WTC11 (cell line): ENCODE data around the gene GJC1. TPM values are rescaled to one million over a fixed set of nuclear protein-coding genes. Genes with fewer than 3 reads are reported as not detected.

Source experiments
- ATAC-seq: fragments of 200-7000 bp; cut with Tn5 transposase; 2 replicates; pipeline ENCODE4 v1.10.0; 2021; ENCODE audit warnings: mild to moderate bottlenecking, moderate library complexity
- CTCF ChIA-PET: fragments of 300-600 bp; sonication (Branson Sonifier 250); formaldehyde crosslinking; loops from one replicate; lab custom pipeline; 2021; ENCODE audit warnings: antibody characterized with exemption; lab: Charles Lee
- POLR2A ChIA-PET: fragments of 350-600 bp; sonication (Branson Sonifier 250); formaldehyde crosslinking; loops from one replicate; lab custom pipeline; 2021; ENCODE audit warnings: antibody characterized with exemption; lab: Charles Lee
- DNase-seq: peaks from one replicate; pipeline ENCODE4 v3.0.0; 2021; ENCODE audit warnings: low spot score
- H3K27ac Mint-ChIP-seq: 2 replicates; pipeline ENCODE4 v1.8.0; 2021; ENCODE audit warnings: mixed read lengths
- H3K27me3 Mint-ChIP-seq: 2 replicates; pipeline ENCODE4 v1.8.0; 2021; ENCODE audit warnings: low read depth, mild to moderate bottlenecking, moderate library complexity, mixed read lengths
- H3K36me3 Mint-ChIP-seq: 2 replicates; pipeline ENCODE4 v1.8.0; 2021; ENCODE audit warnings: mixed read lengths
- H3K4me1 Mint-ChIP-seq: 2 replicates; pipeline ENCODE4 v1.8.0; 2022; ENCODE audit warnings: mixed read lengths
- H3K4me3 Mint-ChIP-seq: 2 replicates; pipeline ENCODE4 v1.8.0; 2021; ENCODE audit warnings: mild to moderate bottlenecking, moderate library complexity, mixed read lengths
- H3K9me3 Mint-ChIP-seq: 2 replicates; pipeline ENCODE4 v1.8.0; 2021; ENCODE audit warnings: mixed read lengths
- ATF2 ChIP-seq: sonication (generic); formaldehyde crosslinking; IDR thresholded peaks from 2 replicates; pipeline ENCODE4 v1.8.1; 2022; ENCODE audit warnings: low read depth, missing genetic modification reagents, borderline replicate concordance
- CREM ChIP-seq: sonication (generic); formaldehyde crosslinking; IDR thresholded peaks from 2 replicates; pipeline ENCODE4 v1.8.1; 2022; ENCODE audit warnings: mild to moderate bottlenecking, missing genetic modification reagents, moderate library complexity
- E2F1 ChIP-seq: sonication (generic); formaldehyde crosslinking; IDR thresholded peaks from 2 replicates; pipeline ENCODE4 v1.8.0; 2022; ENCODE audit warnings: mild to moderate bottlenecking, missing genetic modification reagents
- FOXK1 ChIP-seq: sonication (generic); formaldehyde crosslinking; IDR thresholded peaks from 2 replicates; pipeline ENCODE4 v1.8.0; 2022; ENCODE audit warnings: mild to moderate bottlenecking, moderate library complexity, missing genetic modification reagents
- MAX ChIP-seq: sonication (generic); formaldehyde crosslinking; IDR thresholded peaks from 2 replicates; pipeline ENCODE4 v1.8.0; 2022; ENCODE audit warnings: mild to moderate bottlenecking, missing genetic modification reagents
- MLX ChIP-seq: sonication (generic); formaldehyde crosslinking; IDR thresholded peaks from 2 replicates; pipeline ENCODE4 v1.8.1; 2023; ENCODE audit warnings: mild to moderate bottlenecking, missing genetic modification reagents, moderate library complexity
- MYBL2 ChIP-seq: sonication (generic); formaldehyde crosslinking; IDR thresholded peaks from 2 replicates; pipeline ENCODE4 v1.8.1; 2023; ENCODE audit warnings: mild to moderate bottlenecking, moderate library complexity, missing genetic modification reagents
- NR2C2 ChIP-seq: sonication (generic); formaldehyde crosslinking; IDR thresholded peaks from 2 replicates; pipeline ENCODE4 v1.8.0; 2022; ENCODE audit warnings: mild to moderate bottlenecking, missing genetic modification reagents
- RELA ChIP-seq: sonication (generic); formaldehyde crosslinking; IDR thresholded peaks from 2 replicates; pipeline ENCODE4 v1.8.1; 2022; ENCODE audit warnings: missing genetic modification reagents, mild to moderate bottlenecking, borderline replicate concordance
- SMAD4 ChIP-seq: sonication (generic); formaldehyde crosslinking; IDR thresholded peaks from 2 replicates; pipeline ENCODE4 v1.8.0; 2022; ENCODE audit warnings: mild to moderate bottlenecking, missing genetic modification reagents
- ZNF219 ChIP-seq: sonication (generic); formaldehyde crosslinking; IDR thresholded peaks from 2 replicates; pipeline ENCODE4 v1.8.0; 2023; ENCODE audit warnings: missing genetic modification reagents, mild to moderate bottlenecking, borderline replicate concordance
- ZNF232 ChIP-seq: sonication (generic); formaldehyde crosslinking; IDR thresholded peaks from 2 replicates; pipeline ENCODE4 v1.8.0; 2022; ENCODE audit warnings: mild to moderate bottlenecking, missing genetic modification reagents
- ZNF317 ChIP-seq: sonication (generic); formaldehyde crosslinking; IDR thresholded peaks from 2 replicates; pipeline ENCODE4 v1.8.1; 2023; ENCODE audit warnings: low read depth, mild to moderate bottlenecking, moderate library complexity, missing genetic modification reagents, borderline replicate concordance
- ZSCAN18 ChIP-seq: fragments of 250-450 bp; sonication (Bioruptor Pico); IDR thresholded peaks from 2 replicates; pipeline ENCODE4 v2.1.2; 2022; ENCODE audit warnings: mild to moderate bottlenecking, moderate library complexity
- total RNA-seq: library from RNA; stranded (reverse); gene quantifications from 3 replicates; pipeline ENCODE4 v1.2.3, GENCODE V29; 2021
- TF ChIP-seq, protein P1 (sequence below): sonication (generic); formaldehyde crosslinking; IDR thresholded peaks from 2 replicates; pipeline ENCODE4 v1.8.1; 2022; ENCODE audit warnings: mild to moderate bottlenecking, missing genetic modification reagents, moderate library complexity, borderline replicate concordance
- TF ChIP-seq, protein P2 (sequence below): sonication (generic); formaldehyde crosslinking; IDR thresholded peaks from 2 replicates; pipeline ENCODE4 v1.8.1; 2023; ENCODE audit warnings: mild to moderate bottlenecking, missing genetic modification reagents
- TF ChIP-seq, protein P3 (sequence below): sonication (generic); formaldehyde crosslinking; IDR thresholded peaks from 2 replicates; pipeline ENCODE4 v1.8.1; 2023; ENCODE audit warnings: mild to moderate bottlenecking, missing genetic modification reagents, moderate library complexity

Gene GJC1
- total RNA-seq, 1 experiment from 2014 or later = 104 TPM

DNA sequence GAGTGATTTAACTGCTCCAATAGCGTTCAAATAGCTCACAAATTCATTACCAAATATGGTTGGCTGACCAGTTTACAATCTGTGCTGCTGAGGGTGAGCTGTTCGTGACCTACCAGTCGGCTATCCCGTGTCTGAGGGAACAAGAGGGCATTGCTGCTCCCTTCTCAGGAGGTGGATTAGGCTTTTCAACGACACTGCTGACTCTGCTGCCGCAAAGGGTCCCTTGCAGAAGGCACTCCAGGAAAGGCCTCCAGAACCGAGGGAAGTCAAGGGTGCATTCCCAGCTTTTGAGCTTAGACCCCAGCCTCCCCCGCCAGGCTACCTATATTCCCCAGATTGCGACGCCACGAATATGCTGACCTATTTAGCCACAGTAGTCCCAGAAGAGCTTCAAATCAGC lies 32.3 kb downstream of the GJC1 start (continued):
- TF ChIP-seq, protein P1, sequence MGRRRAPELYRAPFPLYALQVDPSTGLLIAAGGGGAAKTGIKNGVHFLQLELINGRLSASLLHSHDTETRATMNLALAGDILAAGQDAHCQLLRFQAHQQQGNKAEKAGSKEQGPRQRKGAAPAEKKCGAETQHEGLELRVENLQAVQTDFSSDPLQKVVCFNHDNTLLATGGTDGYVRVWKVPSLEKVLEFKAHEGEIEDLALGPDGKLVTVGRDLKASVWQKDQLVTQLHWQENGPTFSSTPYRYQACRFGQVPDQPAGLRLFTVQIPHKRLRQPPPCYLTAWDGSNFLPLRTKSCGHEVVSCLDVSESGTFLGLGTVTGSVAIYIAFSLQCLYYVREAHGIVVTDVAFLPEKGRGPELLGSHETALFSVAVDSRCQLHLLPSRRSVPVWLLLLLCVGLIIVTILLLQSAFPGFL (CRISPR knock-in tag) = no peak
- TF ChIP-seq SMAD4 (no peak), FOXK1 (no peak), ZSCAN18 (no peak), MLX (no peak)

GRCh38 chr17:44796731-44797130 lies 33.4 kb downstream of the GJC1 start:
- Mint-ChIP-seq H3K36me3 (peaks cover 18% of the 10 kb centered on the region), H3K4me3 (no peak overlapping the region), H3K27me3 (no peaks in the 10 kb centered on the region), H3K27ac (peak overlapping the region; percentile 23; the same call in 1 of the 2 replicates), H3K4me1 (peaks cover 22% of the 10 kb centered on the region), H3K9me3 (no peaks in the 10 kb centered on the region)
- POLR2A ChIA-PET = no interaction called here
- ATAC-seq (no peak), DNase-seq (no peak)
- TF ChIP-seq RELA (no peak), ZNF232 (CRISPR knock-in tag) (no peak), CREM (CRISPR knock-in tag) (no peak), ATF2 (CRISPR knock-in tag) (no peak), NR2C2 (CRISPR knock-in tag) (no peak), MAX (CRISPR knock-in tag) (no peak), ZNF219 (CRISPR knock-in tag) (no peak)
- TF ChIP-seq, protein P2, sequence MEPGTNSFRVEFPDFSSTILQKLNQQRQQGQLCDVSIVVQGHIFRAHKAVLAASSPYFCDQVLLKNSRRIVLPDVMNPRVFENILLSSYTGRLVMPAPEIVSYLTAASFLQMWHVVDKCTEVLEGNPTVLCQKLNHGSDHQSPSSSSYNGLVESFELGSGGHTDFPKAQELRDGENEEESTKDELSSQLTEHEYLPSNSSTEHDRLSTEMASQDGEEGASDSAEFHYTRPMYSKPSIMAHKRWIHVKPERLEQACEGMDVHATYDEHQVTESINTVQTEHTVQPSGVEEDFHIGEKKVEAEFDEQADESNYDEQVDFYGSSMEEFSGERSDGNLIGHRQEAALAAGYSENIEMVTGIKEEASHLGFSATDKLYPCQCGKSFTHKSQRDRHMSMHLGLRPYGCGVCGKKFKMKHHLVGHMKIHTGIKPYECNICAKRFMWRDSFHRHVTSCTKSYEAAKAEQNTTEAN = no peak
- TF ChIP-seq, protein P3, sequence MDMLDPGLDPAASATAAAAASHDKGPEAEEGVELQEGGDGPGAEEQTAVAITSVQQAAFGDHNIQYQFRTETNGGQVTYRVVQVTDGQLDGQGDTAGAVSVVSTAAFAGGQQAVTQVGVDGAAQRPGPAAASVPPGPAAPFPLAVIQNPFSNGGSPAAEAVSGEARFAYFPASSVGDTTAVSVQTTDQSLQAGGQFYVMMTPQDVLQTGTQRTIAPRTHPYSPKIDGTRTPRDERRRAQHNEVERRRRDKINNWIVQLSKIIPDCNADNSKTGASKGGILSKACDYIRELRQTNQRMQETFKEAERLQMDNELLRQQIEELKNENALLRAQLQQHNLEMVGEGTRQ (CRISPR knock-in tag) = no peak
- CTCF ChIA-PET = interaction anchor here (1.6 to 3.9 kb wide), 2 partner anchors 16 to 21 kb away, joined by 5 to 22 read pairs; no protein-coding TSS in a partner anchor

- ChIA-PET POLR2A (no interaction called here), CTCF (no interaction called here)
- Mint-ChIP-seq H3K27me3 (no peaks in the 10 kb centered on the region), H3K4me1 (peaks cover 22% of the 10 kb centered on the region), H3K4me3 (no peak overlapping the region), H3K27ac (peak overlapping the region; percentile 73), H3K36me3 (peaks cover 10% of the 10 kb centered on the region; the same call in 1 of the 2 replicates), H3K9me3 (no peaks in the 10 kb centered on the region)
- DNase-seq = no peak
- ATAC-seq = no peak
- TF ChIP-seq E2F1 (CRISPR knock-in tag) (no peak), ZNF317 (CRISPR knock-in tag) (no peak), MYBL2 (CRISPR knock-in tag) (no peak), FOXK1 (no peak), NR2C2 (CRISPR knock-in tag) (no peak), ATF2 (CRISPR knock-in tag) (no peak)
- TF ChIP-seq, protein P1 (CRISPR knock-in tag) = no peak
Observed at GRCh38 chr17:44795928-44796327, 34.2 kb downstream of the GJC1 start.
